ENCODE measurements around the gene RNF220.
"Not testable (repeated sequence)": the region's sequence is repeated elsewhere in the genome, so short reads cannot be mapped to it uniquely, and the experiment has no call there.

The RNF220 gene

GRCh38 chr1:44554706-44555105, 149.7 kb downstream of the RNF220 start:
- DNase-seq = no peak

GRCh38 chr1:44557778-44558177, 152.7 kb downstream of the RNF220 start:
- DNase-seq = no peak

GRCh38 chr1:44558883-44559282, 153.8 kb downstream of the RNF220 start:
- no peak for DNase-seq

GRCh38 chr1:44559330-44559729, 154.3 kb downstream of the RNF220 start:
- DNase-seq = no peak

GRCh38 chr1:44559913-44560312, 154.9 kb downstream of the RNF220 start:
- no peak for DNase-seq

- DNase-seq = not testable (repeated sequence)
These were observed 155.6 kb downstream of the RNF220 start for GRCh38 chr1:44560696-44561095.

GRCh38 chr1:44565259-44565750, 160.2 kb downstream of the RNF220 start:
- DNase-seq = no peak

- no peak for DNase-seq
These were observed 160.8 kb downstream of the RNF220 start for GRCh38 chr1:44565833-44566232.

GRCh38 chr1:44566281-44567046, 161.4 kb downstream of the RNF220 start:
- no peak for DNase-seq

- DNase-seq = no peak
These were observed 163.3 kb downstream of the RNF220 start for GRCh38 chr1:44568128-44568900.

GRCh38 chr1:44569491-44569890, 164.4 kb downstream of the RNF220 start:
- no peak for DNase-seq

- no peak for DNase-seq
These were observed 166.9 kb downstream of the RNF220 start for GRCh38 chr1:44571712-44572571.

GRCh38 chr1:44572572-44572879, 167.5 kb downstream of the RNF220 start:
- no peak for DNase-seq

- no peak for DNase-seq
These were observed 170.3 kb downstream of the RNF220 start for GRCh38 chr1:44575396-44575795.

- DNase-seq = no peak
These were observed 171.5 kb downstream of the RNF220 start for GRCh38 chr1:44576456-44577150.

- no peak for DNase-seq
These were observed 176.2 kb downstream of the RNF220 start for GRCh38 chr1:44581205-44581604.

- no peak for DNase-seq
These were observed 179.1 kb downstream of the RNF220 start for GRCh38 chr1:44584167-44584566.

- DNase-seq = no peak
These were observed 180.4 kb downstream of the RNF220 start for GRCh38 chr1:44585315-44585920.

- DNase-seq = no peak
These were observed 182.9 kb downstream of the RNF220 start for GRCh38 chr1:44587796-44588460.

GRCh38 chr1:44588551-44589210, 183.6 kb downstream of the RNF220 start:
- no peak for DNase-seq

GRCh38 chr1:44590475-44590874, 185.4 kb downstream of the RNF220 start:
- no peak for DNase-seq
